Stimulated activated CD4-positive, alpha-beta T cell treated with anti-CD3 and anti-CD28 coated beads, Interleukin-15, amount 100 ng/mL, for 1 hour (primary cell): ENCODE data around the gene CYP51A1.
A peak's percentile ranks its signal among the peaks of the same experiment; 100 is the strongest.
"Not testable (repeated sequence)": the region's sequence is repeated elsewhere in the genome, so short reads cannot be mapped to it uniquely, and the experiment has no call there.

Experiments used
- DNase-seq, 2 donors: peaks; one replicate each; pipeline ENCODE4 v3.0.0-alpha.2; 2020; ENCODE audit warnings: low read depth in 1 of 2, low spot score in 1 of 2

CYP51A1 gene

DNA sequence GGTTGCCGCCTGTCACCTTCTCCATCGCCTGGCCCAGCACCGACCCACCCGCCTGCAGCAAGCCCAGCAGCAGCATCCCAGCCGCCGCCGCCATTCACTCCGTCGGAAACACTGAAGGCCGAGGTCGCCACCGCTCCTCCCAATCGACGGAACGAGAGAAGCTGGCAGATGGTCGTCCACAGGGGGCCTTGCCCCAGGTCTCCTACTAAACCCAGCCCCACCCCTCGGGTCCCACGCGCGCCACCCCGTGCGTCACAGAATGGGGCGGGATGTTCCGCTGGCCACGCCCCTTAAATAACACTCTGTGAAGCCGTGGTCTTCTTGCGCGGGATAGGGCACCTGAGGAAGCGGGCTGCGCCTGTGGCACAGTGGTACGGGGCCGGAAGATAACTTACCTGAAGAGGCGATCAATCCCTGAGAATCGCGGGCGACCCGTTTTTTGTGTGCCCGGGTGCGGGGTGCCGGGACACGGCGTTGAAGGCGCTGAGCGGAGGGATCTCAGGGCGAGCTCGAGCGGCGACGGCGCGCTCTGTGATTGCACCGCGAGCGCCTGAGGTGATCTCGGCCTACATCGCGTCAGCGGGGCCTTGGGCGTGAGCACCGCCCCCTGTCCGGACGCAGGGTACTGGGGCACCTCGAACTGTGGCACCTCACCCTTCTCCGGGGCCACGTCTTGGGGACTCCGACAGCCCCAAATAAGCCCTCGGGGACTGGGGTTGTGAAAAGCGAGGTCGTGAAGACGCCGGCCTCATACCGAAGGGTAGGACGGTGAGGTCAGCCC lies at the start of gene CYP51A1:
Gene CYP51A1 (minus strand): TSS at position 207 of the 781 bp plus-strand sequence. CDS start 113 bp downstream, at position 94.
- DNase-seq = peak; percentile 82 to 89

- DNase-seq = peak; percentile 79 to 89
Measured at GRCh38 chr7:92178928-92179924, 44.9 kb upstream of the CYP51A1 start, which contains the start of gene LRRD1. LRRD1 (minus strand) TSS chr7:92179142; CDS start chr7:92165202, 13,940 bp downstream.

- no peak for DNase-seq
Measured at GRCh38 chr7:92177362-92177761, 43.1 kb upstream of the CYP51A1 start.

DNA sequence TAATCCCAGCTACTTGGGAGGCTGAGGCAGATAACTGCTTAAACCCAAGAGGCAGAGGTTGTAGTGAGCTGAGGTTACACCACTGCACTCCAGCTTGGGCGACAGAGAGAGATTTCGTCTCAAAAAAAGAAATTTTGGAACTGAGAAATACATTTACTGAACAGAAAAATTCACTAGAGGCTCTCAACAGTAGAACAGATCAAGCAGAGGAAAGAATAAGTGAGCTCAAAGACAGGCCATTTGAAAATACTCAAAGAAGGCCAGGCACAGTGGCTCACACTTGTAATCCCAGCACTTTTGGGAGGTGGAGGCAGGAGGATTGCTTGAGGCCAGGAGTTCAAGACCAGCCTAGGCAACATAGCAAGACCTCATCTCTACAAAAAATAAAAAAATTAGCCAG lies 35.3 kb upstream of the CYP51A1 start:
- DNase-seq = not testable (repeated sequence)

DNA sequence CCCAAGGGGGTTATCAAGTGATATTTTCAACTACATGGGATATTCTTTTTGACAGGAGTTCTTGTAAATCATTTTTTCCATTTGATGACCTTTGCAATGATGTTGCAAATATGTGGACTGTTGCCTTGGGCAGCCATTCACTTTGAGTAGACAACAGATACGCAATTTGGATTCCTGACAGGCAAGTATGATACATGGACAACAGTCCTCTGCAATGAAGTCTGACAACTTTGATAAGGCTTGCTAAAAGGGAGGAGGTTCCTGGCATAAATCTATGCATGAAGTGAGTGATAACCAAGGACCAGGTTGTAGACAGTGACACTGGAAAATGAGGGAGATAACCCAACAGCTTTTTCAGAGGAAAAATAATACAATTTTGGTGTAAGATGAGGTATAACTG lies 27.0 kb upstream of the CYP51A1 start:
- no peak for DNase-seq

DNA sequence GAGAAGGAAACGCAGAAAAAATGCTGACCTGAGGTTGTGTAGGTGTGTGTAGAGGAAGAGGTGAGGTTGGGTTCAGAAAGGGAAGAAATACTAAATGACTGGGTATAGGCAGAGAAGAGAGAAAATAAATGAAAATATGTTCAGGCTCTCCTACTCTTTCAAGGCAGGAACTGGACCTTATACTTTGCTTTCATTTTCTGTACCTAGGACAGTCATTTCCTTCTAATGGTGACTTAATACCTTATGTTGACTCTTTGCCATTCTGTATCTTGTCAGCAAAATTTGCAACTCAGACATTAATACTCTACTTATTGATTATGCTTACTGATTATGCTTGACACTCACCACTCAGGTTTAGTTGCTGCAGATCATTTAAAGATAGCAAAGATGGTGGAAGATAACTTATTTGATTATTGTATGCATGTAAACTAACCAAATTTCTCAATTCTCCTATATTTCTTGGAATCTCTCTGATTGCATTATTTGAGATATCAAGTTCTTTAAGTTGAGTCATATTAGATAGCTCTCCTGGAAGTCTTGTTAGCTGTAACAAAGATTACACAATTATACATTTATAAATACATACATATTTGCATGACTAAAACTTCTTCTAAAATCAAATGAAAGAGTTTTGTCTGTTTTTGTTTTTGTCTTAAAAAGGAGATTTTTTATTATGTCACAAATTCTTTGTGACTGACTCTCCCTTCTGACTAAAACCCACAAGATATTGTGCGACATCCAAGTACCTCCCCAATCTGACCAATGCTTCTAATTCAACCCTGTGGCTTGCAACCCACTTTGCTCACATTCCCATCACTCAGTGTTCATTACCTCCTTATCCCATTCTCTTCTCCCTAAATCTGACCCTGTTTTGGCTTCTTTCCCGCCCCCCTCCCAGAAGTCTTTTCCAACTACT lies 24.6 kb upstream of the CYP51A1 start:
- no peak for DNase-seq

DNA sequence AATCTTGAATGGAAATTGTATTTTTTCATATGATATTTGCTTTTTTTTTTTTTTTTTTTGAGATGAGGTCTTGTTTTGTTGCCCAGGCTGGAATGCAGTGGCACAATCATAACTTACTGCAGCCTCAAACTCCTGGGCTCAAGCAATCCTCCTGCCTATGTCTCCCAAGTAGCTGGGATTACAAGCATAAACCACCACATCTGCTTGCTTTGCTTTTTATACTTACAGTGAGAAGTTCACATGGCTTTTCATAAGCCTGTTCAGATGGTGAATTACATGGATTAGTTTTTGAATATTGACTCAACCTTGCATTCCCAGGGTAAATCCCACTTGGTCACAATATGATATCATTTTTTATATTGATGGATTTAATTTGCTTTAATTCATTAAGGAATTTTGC lies 22.7 kb upstream of the CYP51A1 start:
- no peak for DNase-seq

DNA sequence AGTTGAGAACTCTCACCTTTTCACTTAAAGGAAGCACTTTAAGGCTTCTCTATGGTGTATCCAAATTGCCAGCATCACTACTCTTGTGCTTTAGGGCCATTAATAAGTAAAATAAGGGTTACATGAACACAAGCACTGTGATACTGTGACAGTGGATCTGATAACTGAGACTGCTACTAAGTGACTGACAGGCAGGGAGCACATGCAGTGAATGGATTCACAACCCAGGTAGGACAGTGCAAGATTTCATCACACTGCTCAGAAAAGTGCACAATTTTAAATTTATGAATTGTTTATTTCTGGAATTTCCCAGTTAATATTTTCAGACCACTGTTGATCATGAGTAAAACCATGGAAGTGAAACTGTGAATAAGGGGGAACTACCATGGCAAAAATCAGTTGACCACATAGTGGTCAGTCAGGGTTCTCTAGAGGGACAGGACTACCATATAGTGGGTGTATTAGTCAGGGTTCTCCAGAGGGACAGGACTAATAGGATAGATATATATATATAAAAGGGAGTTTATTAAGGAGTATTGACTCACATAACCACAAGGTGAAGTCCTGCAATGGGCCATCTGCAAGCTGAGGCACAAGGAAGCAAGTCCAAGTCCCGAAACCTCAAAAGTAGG lies 20.9 kb upstream of the CYP51A1 start:
- no peak for DNase-seq

- no peak for DNase-seq
Measured at GRCh38 chr7:92150450-92151017, 16.3 kb upstream of the CYP51A1 start.

GRCh38 chr7:92149736-92150239 lies 15.5 kb upstream of the CYP51A1 start:
- DNase-seq = no peak

DNA sequence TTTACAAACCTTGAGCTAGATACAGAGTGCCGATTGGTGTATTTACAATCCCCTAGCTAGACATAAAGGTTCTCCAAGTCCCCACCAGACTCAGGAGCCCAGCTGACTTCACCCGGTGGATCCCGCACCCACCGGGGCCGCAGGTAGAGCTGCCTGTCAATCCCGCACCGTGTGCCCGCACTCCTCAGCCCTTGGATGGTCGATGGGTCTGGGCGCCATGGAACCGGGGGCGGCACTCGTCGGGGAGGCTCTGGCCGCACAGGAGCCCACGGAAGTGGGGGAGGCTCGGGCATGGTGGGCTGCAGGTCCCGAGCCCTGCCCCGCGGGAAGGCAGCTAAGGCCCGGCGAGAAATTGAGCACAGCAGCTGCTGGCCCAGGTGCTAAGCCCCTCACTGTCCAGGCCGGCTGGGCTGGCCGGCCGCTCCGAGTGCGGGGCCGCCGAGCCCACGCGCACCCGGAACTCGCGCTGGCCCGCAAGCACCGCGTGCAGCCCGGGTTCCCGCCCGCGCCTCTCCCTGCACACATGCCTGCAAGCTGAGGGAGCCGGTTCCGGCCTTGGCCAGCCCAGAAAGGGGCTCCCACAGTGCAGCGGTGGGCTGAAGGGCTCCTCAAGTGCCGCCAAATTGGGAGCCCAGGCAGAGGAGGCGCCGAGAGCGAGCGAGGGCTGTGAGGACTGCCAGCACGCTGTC lies 9.1 kb upstream of the CYP51A1 start:
- DNase-seq = not testable (repeated sequence)

GRCh38 chr7:92142791-92143190 lies 8.5 kb upstream of the CYP51A1 start:
- DNase-seq = not testable (repeated sequence)

DNA sequence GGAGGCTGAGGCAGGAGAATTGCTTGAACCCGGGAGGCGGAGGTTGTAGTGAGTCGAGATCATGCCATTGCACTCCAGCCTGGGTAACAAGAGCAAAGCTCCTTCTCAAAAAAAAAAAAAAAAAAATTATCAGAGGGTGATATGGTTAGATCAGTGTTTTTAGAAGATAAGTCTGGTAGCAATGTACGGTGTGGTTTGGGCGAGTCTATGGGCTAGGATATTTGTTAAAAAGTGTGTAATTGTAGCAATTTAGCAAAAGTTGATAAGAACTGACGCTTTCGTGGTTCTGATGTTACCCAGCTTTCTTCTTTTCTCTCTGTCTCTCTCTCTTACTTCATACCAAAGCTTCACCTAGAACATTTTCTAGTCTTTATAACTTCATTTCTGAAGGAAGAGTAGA lies 6.9 kb upstream of the CYP51A1 start:
- no peak for DNase-seq

DNA sequence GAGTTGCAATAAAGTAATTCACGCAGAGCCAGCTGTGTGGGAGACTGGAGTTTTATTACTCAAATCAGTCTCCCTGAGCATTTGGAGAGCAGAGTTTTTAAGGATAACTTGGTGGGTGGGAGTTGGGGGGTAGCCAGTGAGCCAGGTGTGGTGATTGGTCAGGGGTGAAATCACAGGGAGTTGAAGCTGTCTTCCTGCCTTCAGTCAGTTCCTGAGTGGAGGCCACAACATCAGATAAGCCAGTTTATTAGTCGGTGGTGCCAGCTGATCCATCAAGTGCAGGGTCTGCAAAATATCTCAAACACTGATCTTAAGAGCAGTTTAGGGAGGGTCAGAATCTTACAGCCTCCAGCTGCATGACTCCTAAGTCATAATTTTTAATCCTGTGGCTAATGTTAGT lies 3.3 kb upstream of the CYP51A1 start:
- DNase-seq = no peak

- no peak for DNase-seq
Measured at GRCh38 chr7:92135052-92135889, 994 bp upstream of the CYP51A1 start.

GRCh38 chr7:92133737-92134270 lies 473 bp downstream of the CYP51A1 start:
- DNase-seq = peak; percentile 27 to 31

GRCh38 chr7:92133133-92133736 lies 1.0 kb downstream of the CYP51A1 start:
- DNase-seq = no peak
